DOHH2 (cell line): ENCODE measurements around the gene SSPN.

Experiments
- CTCF ChIP-seq: fragments of 200-600 bp; sonication (generic); IDR thresholded peaks from one replicate; pipeline ENCODE4 v1.5.1; 2014; ENCODE audit warnings: antibody characterized with exemption, mild to moderate bottlenecking, low read depth, low read length; ENCODE audit not compliant: poor library complexity, severe bottlenecking
- EZH2phosphoT487 ChIP-seq: fragments of 200-600 bp; sonication (generic); IDR thresholded peaks from 2 replicates; pipeline ENCODE4 v1.6.1; 2017; ENCODE audit warnings: borderline replicate concordance, mild to moderate bottlenecking, antibody characterized with exemption, low read length, moderate library complexity, mixed read lengths

- TF ChIP-seq CTCF, result no peak
- TF ChIP-seq EZH2phosphoT487, result no peak
These were observed 1.8 kb upstream of the SSPN start for GRCh38 chr12:26193539-26193938.
